Erythroblast (primary cell): ENCODE results near the gene TMEM233.

ENCODE experiments used
- DNase-seq, 2 experiments: peaks; one replicate each; lab custom pipeline; 2025; lab: John Stamatoyannopoulos, UW
- GATA1 ChIP-seq: IDR thresholded peaks from 2 replicates; pipeline ENCODE4 v1.6.1; 2011; ENCODE audit warnings: low read depth, mild to moderate bottlenecking, control low read depth, low read length, moderate library complexity
- POLR2A ChIP-seq: IDR thresholded peaks from 2 replicates; pipeline ENCODE4 v1.6.1; 2011; ENCODE audit warnings: mild to moderate bottlenecking, low read length

Gene TMEM233

DNA sequence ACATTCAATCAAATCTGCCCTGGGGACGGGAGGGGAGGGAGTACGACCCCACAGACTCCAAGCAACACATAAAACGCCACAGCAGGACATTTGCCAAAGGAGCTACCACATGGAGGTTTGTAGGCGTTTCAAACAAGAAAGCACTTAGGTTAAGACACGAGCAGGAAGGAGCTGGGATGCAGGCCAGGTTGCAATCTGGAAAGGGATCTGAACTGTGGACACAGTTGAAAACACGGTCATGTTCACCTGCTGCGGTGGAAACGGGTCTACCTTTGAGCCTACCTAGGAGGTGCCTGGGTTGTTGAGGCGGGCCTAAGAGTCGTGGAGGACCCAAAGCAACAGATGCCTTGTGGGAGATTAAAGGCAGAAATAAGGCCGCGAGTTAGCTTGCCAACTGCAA is 92.8 kb downstream of the TMEM233 start:
- no peak for DNase-seq
- TF ChIP-seq POLR2A (no peak), GATA1 (no peak)

DNA sequence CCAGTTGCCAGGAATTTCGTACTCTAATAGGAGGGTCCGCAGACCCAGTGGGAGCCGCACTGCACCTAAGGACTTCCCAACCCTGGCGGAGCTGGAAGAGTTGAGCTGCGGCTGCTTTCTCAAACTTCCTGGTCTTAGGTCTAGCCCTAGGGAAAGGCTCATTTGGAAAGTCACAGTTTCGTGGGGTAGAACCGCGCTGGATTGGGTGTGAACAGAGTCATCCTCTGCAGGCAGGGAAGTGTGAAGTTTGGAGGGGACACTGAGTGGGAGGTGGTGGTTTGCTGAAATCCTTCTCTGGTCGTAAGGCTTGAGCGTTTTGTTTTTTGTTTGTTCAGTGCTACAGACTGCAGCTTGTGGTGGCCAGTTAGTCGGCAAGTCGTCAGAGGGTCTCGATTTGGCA is 93.2 kb downstream of the TMEM233 start:
- no peak for DNase-seq
- TF ChIP-seq GATA1 (no peak), POLR2A (no peak)

DNA sequence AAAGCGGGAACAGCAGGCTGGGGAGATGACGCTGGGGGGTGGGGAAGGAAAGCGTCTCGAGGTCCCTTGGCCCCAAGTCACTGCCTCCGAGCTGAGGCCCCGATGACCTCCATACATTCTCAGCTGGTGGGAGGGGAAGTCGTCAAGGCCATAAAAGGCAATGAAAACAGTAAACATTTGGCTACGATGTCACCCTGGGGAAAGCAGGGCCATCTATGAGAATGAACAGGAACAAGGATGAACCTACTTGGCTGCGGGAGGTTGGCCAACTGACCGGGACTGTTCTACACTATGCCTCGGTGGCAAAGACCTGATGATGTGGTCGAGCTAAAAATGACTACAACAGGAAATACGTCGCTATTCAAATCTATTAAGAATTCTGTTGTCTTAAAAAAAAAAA is 93.8 kb downstream of the TMEM233 start:
- no peak for DNase-seq
- no peak for TF ChIP-seq GATA1
- TF ChIP-seq POLR2A = no peak

DNA sequence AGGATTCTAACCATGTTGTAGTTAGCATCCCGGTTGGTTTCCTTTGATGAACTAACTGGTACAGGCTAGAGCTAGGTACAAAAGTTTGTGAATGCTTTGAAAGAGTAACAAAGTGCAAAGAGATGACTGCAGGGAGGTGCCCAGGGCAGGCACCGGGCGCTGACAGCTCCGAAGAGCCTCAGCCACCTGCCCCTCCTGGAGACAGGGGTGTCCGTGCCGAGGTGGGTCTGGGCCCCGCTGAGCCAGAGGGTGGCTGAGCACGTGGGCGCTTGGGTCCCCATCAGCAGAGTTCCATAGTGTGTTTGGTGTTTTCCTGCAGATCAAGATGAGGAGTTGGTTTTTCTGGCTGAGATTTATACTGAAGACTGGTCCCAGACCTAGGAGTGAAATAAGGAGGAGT is 94.3 kb downstream of the TMEM233 start:
- DNase-seq = no peak
- TF ChIP-seq GATA1 = no peak
- no peak for TF ChIP-seq POLR2A

DNA sequence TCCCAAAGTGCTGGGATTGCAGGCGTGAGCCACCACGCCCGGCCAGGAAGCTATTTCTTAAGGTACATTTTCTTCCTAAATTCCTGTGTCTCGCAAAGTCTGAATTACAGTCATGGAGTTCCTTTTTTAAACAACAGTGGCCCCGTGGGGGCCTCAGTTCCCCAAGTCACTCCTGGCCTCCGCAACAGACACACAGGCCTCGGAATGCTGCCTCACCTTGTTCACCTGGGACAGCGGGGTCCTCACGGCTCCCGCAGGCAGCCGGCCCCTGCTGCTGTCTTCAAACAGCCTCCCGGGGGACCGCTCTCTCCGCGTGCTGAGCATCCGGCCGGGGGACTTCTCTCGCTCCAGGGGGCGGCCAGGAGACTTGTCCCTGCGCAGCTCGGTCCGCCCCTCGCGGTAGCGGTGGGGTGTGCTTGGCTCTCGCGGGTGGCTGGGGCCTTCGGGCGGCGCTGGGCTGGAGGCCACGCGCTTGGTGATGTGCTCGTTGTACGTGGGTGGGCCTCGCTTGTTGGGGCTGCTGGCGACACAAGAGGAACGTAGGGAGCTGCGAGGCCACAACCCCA is 96.4 kb downstream of the TMEM233 start:
- TF ChIP-seq GATA1 (no peak), POLR2A (no peak)
- DNase-seq = no peak

DNA sequence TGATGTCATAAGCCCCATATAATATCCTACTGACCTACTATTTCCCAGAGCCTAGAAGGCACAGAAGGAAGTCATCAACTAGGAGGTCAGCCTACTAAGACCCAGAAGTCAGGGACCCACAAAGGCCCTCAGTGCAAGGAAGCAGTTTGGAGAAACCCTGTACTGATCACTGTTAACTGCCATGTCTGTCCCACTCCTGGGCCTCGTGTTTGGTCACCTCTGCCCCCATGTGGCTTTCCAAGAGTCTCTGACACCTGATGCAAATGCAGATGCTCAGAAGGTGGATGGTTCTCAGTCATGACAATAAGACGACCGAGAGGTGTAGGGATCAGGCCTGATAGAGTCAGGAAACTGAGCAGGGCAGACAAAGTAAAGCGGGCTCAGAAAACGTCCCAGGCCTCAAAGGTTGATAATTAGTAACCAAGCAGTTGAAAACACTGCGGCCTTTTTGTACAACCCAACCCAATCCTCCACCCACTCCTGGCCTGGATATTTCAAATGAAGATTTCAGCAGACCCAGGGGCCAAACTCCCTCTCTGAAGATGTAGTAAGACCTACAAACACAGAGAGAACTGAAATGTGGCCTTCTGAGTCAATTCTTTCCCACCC is 97.7 kb downstream of the TMEM233 start:
- TF ChIP-seq GATA1 (no peak), POLR2A (no peak)
- no peak for DNase-seq

DNA sequence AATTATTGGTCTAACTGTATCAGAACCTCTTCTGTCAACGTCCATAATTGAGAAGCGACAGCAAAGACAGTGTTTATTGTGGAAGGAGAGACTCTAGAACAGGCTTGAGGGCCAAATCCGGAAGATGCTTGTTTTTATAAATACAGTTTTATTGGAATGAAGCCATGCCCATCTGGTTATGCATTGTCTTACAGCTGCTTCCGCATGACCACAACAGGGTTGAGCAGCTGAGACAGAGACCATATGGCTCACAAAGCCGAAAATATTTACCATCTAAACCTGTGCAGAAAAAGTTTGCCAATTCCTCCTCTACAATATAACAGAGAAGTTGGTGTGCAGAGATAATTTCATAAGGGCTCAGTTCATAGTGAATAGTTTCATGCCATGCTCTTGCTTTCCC is 98.8 kb downstream of the TMEM233 start:
- TF ChIP-seq GATA1 (no peak), POLR2A (no peak)
- no peak for DNase-seq
